Aorta (tissue), 5 donors: Measurements from ENCODE around the gene GCK. TPM values are rescaled to one million over a fixed set of nuclear protein-coding genes. Genes with fewer than 3 reads are reported as not detected.
"Not testable (repeated sequence)": the region's sequence is repeated elsewhere in the genome, so short reads cannot be mapped to it uniquely, and the experiment has no call there.

ENCODE experiments used
- ATAC-seq: fragments of 200-7000 bp; cut with Tn5 transposase; one replicate; pipeline ENCODE4 v1.9.1; 2022; ENCODE audit warnings: moderate library complexity; ENCODE audit not compliant: low FRiP score
- DNase-seq, 2 donors: peaks; one replicate each; pipeline ENCODE4 v3.0.0-alpha.2; 2020
- H3K27ac ChIP-seq, 2 donors: one replicate each; pipeline ENCODE4 v1.5.1; 2013; ENCODE audit warnings: low read length in 2 of 2, mild to moderate bottlenecking in 2 of 2, moderate library complexity in 2 of 2, control low read depth in 1 of 2, inconsistent platforms in 1 of 2, low read depth in 1 of 2
- H3K27me3 ChIP-seq, 2 donors: one replicate each; pipeline ENCODE4 v1.6.1; 2013; ENCODE audit warnings: control low read depth in 1 of 2, low read length in 1 of 2, mild to moderate bottlenecking in 1 of 2, moderate library complexity in 1 of 2; ENCODE audit not compliant: insufficient read depth in 2 of 2, control insufficient read depth in 1 of 2
- H3K36me3 ChIP-seq, 2 donors: one replicate each; pipeline ENCODE4 v1.6.1; 2013; ENCODE audit warnings: control low read depth in 1 of 2, low read length in 1 of 2, mild to moderate bottlenecking in 1 of 2; ENCODE audit not compliant: insufficient read depth in 2 of 2, control insufficient read depth in 1 of 2
- H3K4me1 ChIP-seq, 2 donors: one replicate each; pipeline ENCODE4 v1.6.1; 2013; ENCODE audit warnings: low read length in 2 of 2, control low read depth in 1 of 2, mild to moderate bottlenecking in 1 of 2, moderate library complexity in 1 of 2; ENCODE audit not compliant: insufficient read depth in 2 of 2, control insufficient read depth in 1 of 2
- H3K4me3 ChIP-seq, 2 donors: one replicate each; pipeline ENCODE4 v1.5.1; 2013; ENCODE audit warnings: low read length in 2 of 2, control low read depth in 1 of 2, mild to moderate bottlenecking in 1 of 2
- H3K9me3 ChIP-seq: one replicate; pipeline ENCODE4 v1.6.1; 2013; ENCODE audit warnings: mild to moderate bottlenecking, low read length; ENCODE audit not compliant: control insufficient read depth
- WGBS, 2 donors: extraction: QIAGEN DNeasy Blood & Tissue Kit; methylation state at CpG; one replicate each; pipeline ENCODE4 v1.1.7; 2013; 5-methylcytosine and 5-hydroxymethylcytosine counted together
- intact Hi-C, 2 donors: fragments of 100-400 bp; cut with DNase I; formaldehyde crosslinking; loops; one replicate each; pipeline versions ENCODE4 v1.14.2 to v1.15.0; 2022
- polyA plus RNA-seq, 2 donors: library from polyadenylated mRNA; stranded (reverse); fragments of 200-250 nt; gene quantifications; one replicate each; pipeline ENCODE4 v1.2.3, GENCODE V29; 2013
- total RNA-seq, 2 donors: library from RNA; stranded (reverse); fragmentation: NEBNext Ultra II Directional; extraction: Animal tissue kit (Norgen Biotek cat#: 25700); gene quantifications; one replicate each; pipeline ENCODE4 v1.2.1, GENCODE V29; 2021
- donor health status: healthy with polysubstance abuse.
- donor health status: Bipolar disorder and iron deficiency.
- donor health status: DM: no; HTN: no; CAD: no.
- donor health status: DM: no; HTN: no; CAD: no.
- donor health status: DM: yes; HTN: yes; CAD: no.

The GCK gene
- total and polyA plus RNA-seq, 4 donors, result 1.2 to 6.6 (median 2.0) TPM

- no peak for ATAC-seq
- 76 to 84% methylated on average over 5 of the region's 5 CpGs for WGBS, 2 donors
Measured at GRCh38 chr7:44182827-44183226, 6.4 kb downstream of the GCK start.

GRCh38 chr7:44180631-44181030, 8.6 kb downstream of the GCK start:
- Histone ChIP-seq H3K9me3 (peaks cover 12% of the 10 kb centered on the region), H3K4me1 (no peaks in the 10 kb centered on the region), H3K27me3 (no peaks in the 10 kb centered on the region), H3K4me3 (no peak overlapping the region), H3K36me3 (no peaks in the 10 kb centered on the region), H3K27ac (no peak overlapping the region)
- intact Hi-C loops, result no loop called here
- ATAC-seq (no peak), DNase-seq (no peak)
- WGBS, 2 donors, result 66 to 70% methylated on average over 3 of the region's 3 CpGs

More at GRCh38 chr7:44182827-44183226, 6.4 kb downstream of the GCK start:
- Histone ChIP-seq H3K4me3 (no peak overlapping the region), H3K27ac (no peak overlapping the region), H3K9me3 (peaks cover 12% of the 10 kb centered on the region), H3K27me3 (no peaks in the 10 kb centered on the region), H3K36me3 (no peaks in the 10 kb centered on the region), H3K4me1 (no peaks in the 10 kb centered on the region)
- DNase-seq, result no peak
- intact Hi-C loops, result no loop called here

- ATAC-seq, result no peak
- Histone ChIP-seq H3K9me3 (peaks cover 7% of the 10 kb centered on the region), H3K4me3 (no peak overlapping the region), H3K36me3 (no peaks in the 10 kb centered on the region), H3K27ac (peak overlapping the region in 1 of 2 donors; percentile 15), H3K4me1 (no peaks in the 10 kb centered on the region), H3K27me3 (no peaks in the 10 kb centered on the region)
- 12 to 20% methylated on average over 4 of the region's 4 CpGs for WGBS, 2 donors
- intact Hi-C loops, result no loop called here
- DNase-seq, result no peak
Measured at GRCh38 chr7:44177570-44178131, 11.6 kb downstream of the GCK start.

GRCh38 chr7:44176486-44176885, 12.8 kb downstream of the GCK start:
- intact Hi-C loops, result no loop called here
- DNase-seq (peak in 1 of 2 donors; percentile 28), ATAC-seq (no peak)
- Histone ChIP-seq H3K4me3 (no peak overlapping the region), H3K4me1 (no peaks in the 10 kb centered on the region), H3K27me3 (no peaks in the 10 kb centered on the region), H3K36me3 (no peaks in the 10 kb centered on the region), H3K9me3 (peaks cover under 1% of the 10 kb centered on the region), H3K27ac (no peak overlapping the region)
- 89 to 92% methylated on average over 7 of the region's 7 CpGs for WGBS, 2 donors

- 84 to 95% methylated on average over 3 of the region's 3 CpGs for WGBS, 2 donors
- Histone ChIP-seq H3K4me1 (no peaks in the 10 kb centered on the region), H3K36me3 (no peaks in the 10 kb centered on the region), H3K27ac (no peak overlapping the region), H3K27me3 (no peaks in the 10 kb centered on the region), H3K9me3 (no peaks in the 10 kb centered on the region), H3K4me3 (no peak overlapping the region)
- no peak for ATAC-seq
- intact Hi-C loops, result no loop called here
- DNase-seq, result peak in 1 of 2 donors; percentile 39
Measured at GRCh38 chr7:44175730-44176129, 13.5 kb downstream of the GCK start.

- intact Hi-C loops, result not testable (repeated sequence)
- WGBS, 2 donors, result 72 to 78% methylated on average over 1 of the region's 1 CpG
Measured at GRCh38 chr7:44174694-44174948, 14.6 kb downstream of the GCK start.

GRCh38 chr7:44173911-44174693, 15.1 kb downstream of the GCK start:
- Histone ChIP-seq H3K36me3 (no peaks in the 10 kb centered on the region), H3K9me3 (no peaks in the 10 kb centered on the region), H3K4me3 (no peak overlapping the region), H3K27ac (no peak overlapping the region), H3K4me1 (no peaks in the 10 kb centered on the region), H3K27me3 (no peaks in the 10 kb centered on the region)
- intact Hi-C loops, result no loop called here
- peak in 1 of 2 donors; percentile 9 for DNase-seq
- 33 to 49% methylated on average over 3 of the region's 3 CpGs for WGBS, 2 donors
- no peak for ATAC-seq

More at GRCh38 chr7:44174694-44174948, 14.6 kb downstream of the GCK start:
- ATAC-seq, H3K27ac ChIP-seq, DNase-seq, H3K4me3 ChIP-seq, H3K4me1 ChIP-seq, H3K27me3 ChIP-seq, H3K36me3 ChIP-seq, H3K9me3 ChIP-seq: not testable (repeated sequence)

- H3K4me1 ChIP-seq, result no peaks in the 10 kb centered on the region
- DNase-seq (no peak), ATAC-seq (no peak)
- H3K4me3 ChIP-seq, result no peak overlapping the region
- H3K36me3 ChIP-seq, result no peaks in the 10 kb centered on the region
- no peaks in the 10 kb centered on the region for H3K9me3 ChIP-seq
- intact Hi-C loops, result no loop called here
- H3K27ac ChIP-seq, result no peak overlapping the region
- WGBS, 2 donors, result 79 to 84% methylated on average over 6 of the region's 6 CpGs
- H3K27me3 ChIP-seq, result no peaks in the 10 kb centered on the region
Measured at GRCh38 chr7:44172803-44173424, 16.3 kb downstream of the GCK start.

- Histone ChIP-seq H3K9me3 (no peaks in the 10 kb centered on the region), H3K4me1 (no peaks in the 10 kb centered on the region), H3K27me3 (no peaks in the 10 kb centered on the region), H3K4me3 (no peak overlapping the region), H3K27ac (no peak overlapping the region), H3K36me3 (no peaks in the 10 kb centered on the region)
- DNase-seq, result peak in 1 of 2 donors; percentile 13
- no peak for ATAC-seq
- intact Hi-C loops, result no loop called here
Measured at GRCh38 chr7:44172352-44172751, 16.9 kb downstream of the GCK start.
